PFSK-1 (cell line): ENCODE measurements around the gene SERPINH1.

Source experiments
- FOXP2 ChIP-seq: optimal IDR thresholded peaks from 2 replicates; pipeline ENCODE3; 2011; ENCODE audit warnings: borderline replicate concordance, control low read depth, inconsistent platforms; ENCODE audit not compliant: insufficient read depth; ENCODE audit errors: extremely low read length, extremely low read depth
- POLR2AphosphoS5 ChIP-seq: IDR thresholded peaks from 2 replicates; pipeline ENCODE4 v1.6.1; 2012; ENCODE audit warnings: low read depth, mild to moderate bottlenecking, control low read depth, low read length, moderate library complexity
- REST ChIP-seq, 2 experiments: IDR thresholded peaks; 2 replicates each; pipeline versions ENCODE4 v1.6.1 to v1.8.0; 2011 to 2012; ENCODE audit warnings: low read depth in 2 of 2, low read length in 2 of 2, control low read depth in 1 of 2, inconsistent platforms in 1 of 2, mild to moderate bottlenecking in 1 of 2, moderate library complexity in 1 of 2; ENCODE audit not compliant: insufficient read depth in 1 of 2
- SIN3A ChIP-seq: IDR thresholded peaks from 2 replicates; pipeline ENCODE4 v1.6.1; 2012; ENCODE audit warnings: mild to moderate bottlenecking, low read length, moderate library complexity, borderline replicate concordance; ENCODE audit not compliant: insufficient read depth
- TAF1 ChIP-seq: IDR thresholded peaks from 2 replicates; pipeline ENCODE4 v1.6.1; 2012; ENCODE audit warnings: low read length, control low read depth, borderline replicate concordance; ENCODE audit not compliant: insufficient read depth

- no peak for TF ChIP-seq SIN3A
- TF ChIP-seq POLR2AphosphoS5 = no peak
- TF ChIP-seq REST (IDR thresholded peaks at IDR 0.05; ENCODE audit: insufficient read depth in 1 of 2, low read depth in 2 of 2, low read length in 2 of 2) = no peak
- no peak for TF ChIP-seq TAF1
- no peak for TF ChIP-seq FOXP2
Measured at GRCh38 chr11:75518204-75518549, 43.9 kb upstream of the SERPINH1 start.
